ENCODE measurements around the gene KIF26B.

DNA sequence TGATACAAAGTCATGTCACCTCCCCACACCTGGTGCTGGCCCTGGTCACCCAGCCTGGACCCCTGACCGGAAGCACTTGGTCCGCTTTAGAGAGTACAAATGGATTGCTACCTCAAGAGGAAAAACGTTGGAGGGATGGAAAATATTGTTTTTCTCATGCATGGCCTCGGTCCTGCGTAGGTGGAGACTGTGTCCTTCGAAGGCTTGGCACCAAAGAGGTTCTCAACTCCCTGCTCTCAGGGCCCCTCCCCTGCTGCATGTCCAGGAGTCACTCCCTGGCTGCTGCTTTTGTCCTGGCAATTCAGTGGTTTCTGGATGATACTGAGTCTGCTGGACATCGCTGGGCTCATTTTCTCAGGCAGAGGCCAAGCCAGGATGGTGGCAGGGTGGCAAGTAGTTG is 529.8 kb downstream of the KIF26B start:
- no peak for TF ChIP-seq POLR2AphosphoS5 (IDR thresholded peaks at IDR 0.05)
- TF ChIP-seq POLR2A (IDR thresholded peaks at IDR 0.05): no peak

Data from transverse colon (tissue), 3 donors.